Neural cell (in vitro differentiated cells): ENCODE data around the gene HIBCH. TPM values are rescaled to one million over a fixed set of nuclear protein-coding genes. Genes with fewer than 3 reads are reported as not detected.
"Not testable (repeated sequence)": the region's sequence is repeated elsewhere in the genome, so short reads cannot be mapped to it uniquely, and the experiment has no call there.

Experiments used
- H2AFZ ChIP-seq: fragments of 200-600, 300-800 bp; sonication (generic), shearing (Covaris generic); 2 replicates; pipeline ENCODE4 v1.6.0; 2014; ENCODE audit warnings: low read depth, mild to moderate bottlenecking, antibody characterized with exemption, low read length, moderate library complexity
- H3F3A ChIP-seq: fragments of 200-600 bp; shearing (Covaris generic); 2 replicates; pipeline ENCODE4 v1.6.1; 2016; ENCODE audit warnings: mild to moderate bottlenecking, moderate library complexity, mixed read lengths, antibody characterized with exemption, low read length; ENCODE audit not compliant: insufficient read depth, poor library complexity, severe bottlenecking
- H3K27ac ChIP-seq: fragments of 200-600, 300-800 bp; sonication (generic), shearing (Covaris generic); 2 replicates; pipeline ENCODE4 v1.5.1; 2014; ENCODE audit warnings: mild to moderate bottlenecking, low read length, moderate library complexity
- H3K27me3 ChIP-seq: fragments of 300-800, 200-600 bp; sonication (generic), shearing (Covaris generic); 2 replicates; pipeline ENCODE4 v1.6.0; 2014; ENCODE audit warnings: mild to moderate bottlenecking, low read depth, low read length, moderate library complexity; ENCODE audit not compliant: insufficient read depth
- H3K36me3 ChIP-seq: fragments of 300-800, 200-600 bp; sonication (generic), shearing (Covaris generic); 2 replicates; pipeline ENCODE4 v1.5.1; 2014; ENCODE audit warnings: mild to moderate bottlenecking, antibody characterized with exemption, low read length, moderate library complexity; ENCODE audit not compliant: insufficient read depth
- H3K4me2 ChIP-seq: fragments of 300-800, 200-600 bp; sonication (generic), shearing (Covaris generic); 2 replicates; pipeline ENCODE4 v1.6.0; 2014; ENCODE audit warnings: mild to moderate bottlenecking, low read length
- H3K4me3 ChIP-seq: fragments of 300-800, 200-600 bp; sonication (generic), shearing (Covaris generic); 2 replicates; pipeline ENCODE4 v1.5.1; 2014; ENCODE audit warnings: mild to moderate bottlenecking, low read length, moderate library complexity
- H3K79me2 ChIP-seq: fragments of 200-600 bp; shearing (Covaris generic); replicated peaks from 2 replicates; pipeline ENCODE4 v1.6.0; 2014; ENCODE audit warnings: mild to moderate bottlenecking, low read length, moderate library complexity; ENCODE audit not compliant: insufficient read depth
- H3K9ac ChIP-seq: fragments of 300-800, 200-600 bp; sonication (generic), shearing (Covaris generic); 2 replicates; pipeline ENCODE4 v1.6.1; 2016; ENCODE audit warnings: mild to moderate bottlenecking, low read length, mixed read lengths
- H3K9me2 ChIP-seq: fragments of 200-600 bp; shearing (Covaris generic); 2 replicates; pipeline ENCODE4 v1.6.1; 2016; ENCODE audit warnings: mild to moderate bottlenecking, low read length, mixed read lengths; ENCODE audit not compliant: insufficient read depth
- H3K9me3 ChIP-seq: fragments of 200-600, 300-800 bp; sonication (generic), shearing (Covaris generic); 2 replicates; pipeline ENCODE4 v1.6.1; 2016; ENCODE audit warnings: mild to moderate bottlenecking, mixed run types, low read length, moderate library complexity, mixed read lengths
- H4K20me1 ChIP-seq: fragments of 200-600 bp; shearing (Covaris generic); 2 replicates; pipeline ENCODE4 v1.6.1; 2016; ENCODE audit warnings: mild to moderate bottlenecking, mixed run types; ENCODE audit not compliant: insufficient read depth
- CTCF ChIP-seq: fragments of 450-650 bp; IDR thresholded peaks from 2 replicates; pipeline ENCODE4 v1.5.1; 2014; ENCODE audit warnings: antibody characterized with exemption, mild to moderate bottlenecking, moderate library complexity; ENCODE audit not compliant: poor library complexity, severe bottlenecking
- EP300 ChIP-seq: fragments of 450-650 bp; conservative IDR thresholded peaks from 2 replicates; pipeline ENCODE4 v1.6.1; 2014; ENCODE audit warnings: antibody characterized with exemption, mild to moderate bottlenecking, moderate library complexity; ENCODE audit not compliant: poor library complexity, severe bottlenecking
- EZH2 ChIP-seq: fragments of 200-600, 300-800 bp; shearing (Covaris generic), sonication (generic); IDR thresholded peaks from 2 replicates; pipeline ENCODE4 v1.6.1; 2014; ENCODE audit warnings: antibody characterized with exemption, low read length, borderline replicate concordance, mild to moderate bottlenecking; ENCODE audit not compliant: insufficient read depth, poor library complexity, severe bottlenecking
- MXI1 ChIP-seq: fragments of 450-650 bp; conservative IDR thresholded peaks from 2 replicates; pipeline ENCODE4 v1.6.1; 2014; ENCODE audit warnings: antibody characterized with exemption, mild to moderate bottlenecking; ENCODE audit not compliant: poor library complexity, severe bottlenecking
- POLR2AphosphoS5 ChIP-seq: IDR thresholded peaks from 2 replicates; pipeline ENCODE4 v1.6.1; 2012
- RAD21 ChIP-seq: fragments of 450-650 bp; conservative IDR thresholded peaks from 2 replicates; pipeline ENCODE4 v1.6.1; 2014; ENCODE audit warnings: antibody characterized with exemption, mild to moderate bottlenecking, moderate library complexity
- REST ChIP-seq: IDR thresholded peaks from 2 replicates; pipeline ENCODE4 v1.6.1; 2012; ENCODE audit warnings: borderline replicate concordance
- SMC3 ChIP-seq: fragments of 450-650 bp; conservative IDR thresholded peaks from 2 replicates; pipeline ENCODE4 v1.6.1; 2014; ENCODE audit warnings: antibody characterized with exemption, mild to moderate bottlenecking, moderate library complexity; ENCODE audit not compliant: poor library complexity
- TAF1 ChIP-seq: IDR thresholded peaks from 2 replicates; pipeline ENCODE4 v1.6.1; 2012; ENCODE audit warnings: low read depth
- polyA plus RNA-seq: library from polyadenylated mRNA; depleted of rRNA; stranded (reverse); fragments of >200 nt; gene quantifications from 2 replicates; pipeline ENCODE4 v1.2.3, GENCODE V29; 2014

HIBCH gene
- polyA plus RNA-seq, 1 donor from 2014 or later, result 17.8 TPM

GRCh38 chr2:190280565-190281350 is 38.9 kb downstream of the HIBCH start:
- Histone ChIP-seq H4K20me1 (no peaks in the 10 kb centered on the region), H3K9me2 (no peaks in the 10 kb centered on the region), H3K36me3 (no peaks in the 10 kb centered on the region), H3K9me3 (no peaks in the 10 kb centered on the region), H2AFZ (no peak overlapping the region), H3K4me2 (no peak overlapping the region), H3K9ac (no peak overlapping the region), H3K27ac (no peak overlapping the region), H3K27me3 (no peaks in the 10 kb centered on the region), H3K4me3 (no peak overlapping the region), H3K79me2 (no peaks in the 10 kb centered on the region), H3F3A (no peaks in the 10 kb centered on the region)
- TF ChIP-seq TAF1 (no peak), MXI1 (no peak), RAD21 (no peak), SMC3 (no peak), CTCF (no peak), EZH2 (no peak), POLR2AphosphoS5 (no peak), EP300 (no peak), REST (no peak)

GRCh38 chr2:190279256-190280134 is 40.1 kb downstream of the HIBCH start:
- not testable (repeated sequence) for H3K9ac ChIP-seq, H3K27me3 ChIP-seq, H3K9me2 ChIP-seq, H3K4me3 ChIP-seq, H2AFZ ChIP-seq, H3F3A ChIP-seq, H3K9me3 ChIP-seq, H3K79me2 ChIP-seq, H3K4me2 ChIP-seq, H3K27ac ChIP-seq, H4K20me1 ChIP-seq, H3K36me3 ChIP-seq
